ENCODE results near the gene CTPS1. TPM values are rescaled to one million over a fixed set of nuclear protein-coding genes. Genes with fewer than 3 reads are reported as not detected.

Gene CTPS1
- total and polyA plus RNA-seq, 2 experiments from 2014 or later: 18.7 to 38.0 TPM

GRCh38 chr1:41032147-41032546 is 52.7 kb downstream of the CTPS1 start:
- TF ChIP-seq CTCF (IDR thresholded peaks at IDR 0.05; ENCODE audit: low read depth, low read length): no peak
- H3K36me3 ChIP-seq: peaks cover 74% of the 10 kb centered on the region
- DNase-seq (ENCODE audit: low read depth in 1 of 2, low spot score in 1 of 2): no peak
- H3K27me3 ChIP-seq: no peaks in the 10 kb centered on the region
- no peak overlapping the region for H3K4me3 ChIP-seq
- H3K27ac ChIP-seq: no peak overlapping the region
- no peaks in the 10 kb centered on the region for H3K4me1 ChIP-seq (ENCODE audit: low read depth)
- H3K9me3 ChIP-seq (ENCODE audit: low read depth): no peaks in the 10 kb centered on the region

- Histone ChIP-seq H3K9me3 (ENCODE audit: low read depth) (no peaks in the 10 kb centered on the region), H3K27ac (no peak overlapping the region), H3K4me1 (ENCODE audit: low read depth) (no peaks in the 10 kb centered on the region), H3K27me3 (no peaks in the 10 kb centered on the region), H3K36me3 (peaks cover 74% of the 10 kb centered on the region), H3K4me3 (no peak overlapping the region)
- DNase-seq (ENCODE audit: low read depth in 1 of 2, low spot score in 1 of 2): no peak
- no peak for TF ChIP-seq CTCF (IDR thresholded peaks at IDR 0.05; ENCODE audit: low read depth, low read length)
Observed at GRCh38 chr1:41033272-41033671, 53.8 kb downstream of the CTPS1 start.

- H3K27ac ChIP-seq: no peak overlapping the region
Observed at GRCh38 chr1:41037116-41037903, 57.8 kb downstream of the CTPS1 start.

GRCh38 chr1:41038110-41038509 is 58.6 kb downstream of the CTPS1 start:
- H3K36me3 ChIP-seq: peaks cover 73% of the 10 kb centered on the region
- H3K9me3 ChIP-seq (ENCODE audit: low read depth): no peaks in the 10 kb centered on the region
- TF ChIP-seq CTCF (IDR thresholded peaks at IDR 0.05; ENCODE audit: low read depth, low read length): peak; percentile 27
- no peaks in the 10 kb centered on the region for H3K4me1 ChIP-seq (ENCODE audit: low read depth)
- H3K27me3 ChIP-seq: no peaks in the 10 kb centered on the region
- no peak overlapping the region for H3K4me3 ChIP-seq
- no peak overlapping the region for H3K27ac ChIP-seq
- no peak for DNase-seq (ENCODE audit: low read depth in 1 of 2, low spot score in 1 of 2)

More at GRCh38 chr1:41037116-41037903, 57.8 kb downstream of the CTPS1 start:
- TF ChIP-seq CTCF (IDR thresholded peaks at IDR 0.05; ENCODE audit: low read depth, low read length): no peak
- peaks cover 70% of the 10 kb centered on the region for H3K36me3 ChIP-seq
- no peak for DNase-seq (ENCODE audit: low read depth in 1 of 2, low spot score in 1 of 2)
- no peaks in the 10 kb centered on the region for H3K9me3 ChIP-seq (ENCODE audit: low read depth)
- H3K4me1 ChIP-seq (ENCODE audit: low read depth): no peaks in the 10 kb centered on the region
- no peaks in the 10 kb centered on the region for H3K27me3 ChIP-seq
- H3K4me3 ChIP-seq: no peak overlapping the region

GRCh38 chr1:41041614-41042270 is 62.2 kb downstream of the CTPS1 start:
- no peak for TF ChIP-seq CTCF (IDR thresholded peaks at IDR 0.05; ENCODE audit: low read depth, low read length)
- Histone ChIP-seq H3K9me3 (ENCODE audit: low read depth) (no peaks in the 10 kb centered on the region), H3K27me3 (no peaks in the 10 kb centered on the region), H3K4me3 (no peak overlapping the region), H3K4me1 (ENCODE audit: low read depth) (no peaks in the 10 kb centered on the region), H3K27ac (no peak overlapping the region), H3K36me3 (peaks cover 72% of the 10 kb centered on the region)
- DNase-seq (ENCODE audit: low read depth in 1 of 2, low spot score in 1 of 2): peak in 1 of 2 donors; percentile 39

Data from cardiac muscle cell (in vitro differentiated cells and primary cell).